ENCODE data around the gene TMED4.
A peak's percentile ranks its signal among the peaks of the same experiment; 100 is the strongest.
"Not testable (repeated sequence)": the region's sequence is repeated elsewhere in the genome, so short reads cannot be mapped to it uniquely, and the experiment has no call there.

TMED4 gene

DNA sequence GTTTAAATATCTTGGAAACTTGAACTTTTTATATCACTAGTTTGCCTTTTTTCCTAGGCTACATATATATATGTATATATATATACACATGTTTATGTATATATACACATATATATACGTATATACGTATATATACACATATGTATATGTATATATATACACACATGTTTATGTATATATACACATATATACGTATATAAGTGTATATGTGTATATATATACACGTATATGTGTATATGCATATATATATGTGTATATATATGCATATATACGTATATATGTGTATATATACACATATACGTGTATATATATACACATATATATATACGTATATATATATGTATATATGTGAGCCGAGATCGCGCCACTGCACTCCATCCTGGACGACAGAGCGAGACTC, 34.5 kb upstream of the TMED4 start:
- Mint-ChIP-seq H3K27ac (no peak overlapping the region), H3K27me3 (no peaks in the 10 kb centered on the region), H3K9me3 (no peaks in the 10 kb centered on the region), H3K4me3 (no peak overlapping the region), H3K4me1 (peaks cover 81% of the 10 kb centered on the region)
- no peak for ATAC-seq
- no peak for DNase-seq

DNA sequence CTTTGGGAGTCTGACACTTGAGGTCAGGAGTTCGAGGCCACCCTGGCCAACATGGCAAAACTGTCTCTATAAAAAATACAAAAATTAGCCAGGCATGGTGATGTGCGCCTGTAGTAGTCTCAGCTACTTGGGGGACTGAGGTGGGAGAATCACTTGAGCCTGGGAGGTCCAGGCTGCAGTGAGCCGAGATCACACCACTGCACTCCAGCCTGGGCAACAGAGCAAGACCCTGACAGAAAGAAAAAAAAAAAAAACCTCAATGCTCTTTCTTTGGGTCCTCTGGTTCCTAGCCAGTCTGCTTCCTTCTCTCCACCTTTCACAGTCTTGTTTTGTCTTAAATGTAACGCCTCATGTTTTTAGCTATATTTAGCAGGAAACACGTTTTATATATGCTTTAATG, 33.8 kb upstream of the TMED4 start:
- Mint-ChIP-seq H3K27ac (no peak overlapping the region), H3K4me3 (no peak overlapping the region), H3K4me1 (peaks cover 74% of the 10 kb centered on the region), H3K27me3 (no peaks in the 10 kb centered on the region), H3K9me3 (no peaks in the 10 kb centered on the region)
- DNase-seq (no peak), ATAC-seq (no peak)

DNA sequence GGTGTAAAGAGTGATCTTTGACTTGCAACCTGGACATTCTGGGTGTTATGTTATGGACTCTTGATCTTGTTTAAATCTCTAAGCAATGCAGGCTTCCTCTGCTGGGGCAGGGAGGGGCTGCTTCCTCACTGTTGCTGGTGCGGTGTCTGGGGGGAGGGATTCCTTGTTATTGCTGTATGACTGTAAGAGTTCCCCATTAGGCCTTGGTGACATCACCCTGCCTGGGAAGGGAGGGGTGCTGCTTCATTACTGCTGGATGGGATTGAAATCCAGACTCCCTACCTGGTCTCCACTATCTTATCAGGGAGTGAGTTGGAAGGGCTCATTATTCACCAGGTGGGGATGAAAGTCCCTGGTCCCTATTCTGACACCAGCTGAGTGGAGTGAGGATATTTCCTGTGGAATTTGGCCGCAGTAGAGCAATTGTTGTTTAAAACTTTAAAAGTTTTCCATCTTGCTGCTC, 33.1 kb upstream of the TMED4 start:
- ATAC-seq (no peak), DNase-seq (no peak)
- Mint-ChIP-seq H3K4me1 (peaks cover 79% of the 10 kb centered on the region), H3K4me3 (peak overlapping the region in 1 of 2 donors; percentile 21), H3K27me3 (no peaks in the 10 kb centered on the region), H3K27ac (peak overlapping the region in 1 of 2 donors; percentile 16), H3K9me3 (no peaks in the 10 kb centered on the region)

DNA sequence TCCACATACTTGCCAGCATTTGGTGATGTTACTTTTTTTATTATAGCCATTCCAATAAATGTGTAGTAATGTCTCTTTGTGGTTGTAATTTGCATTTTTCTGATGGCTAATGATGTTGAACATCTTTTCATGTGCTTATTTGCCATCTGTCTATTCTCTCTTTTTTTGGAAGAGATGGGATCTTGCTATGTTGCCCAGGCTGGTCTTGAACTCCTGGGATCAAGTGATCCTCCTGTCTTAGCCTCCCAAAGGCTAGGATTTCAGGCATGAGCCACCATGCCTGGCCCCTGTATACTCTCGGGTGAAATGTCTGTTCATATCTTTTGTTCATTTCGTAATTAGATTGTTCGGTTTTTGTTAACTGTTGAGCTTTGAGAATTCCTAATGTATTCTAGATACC, 27.8 kb upstream of the TMED4 start:
- Mint-ChIP-seq H3K4me1 (peaks cover 80% of the 10 kb centered on the region), H3K27ac (no peak overlapping the region), H3K9me3 (no peaks in the 10 kb centered on the region), H3K27me3 (no peaks in the 10 kb centered on the region), H3K4me3 (peak overlapping the region in 1 of 2 donors; percentile 15)
- DNase-seq = no peak
- ATAC-seq = no peak

DNA sequence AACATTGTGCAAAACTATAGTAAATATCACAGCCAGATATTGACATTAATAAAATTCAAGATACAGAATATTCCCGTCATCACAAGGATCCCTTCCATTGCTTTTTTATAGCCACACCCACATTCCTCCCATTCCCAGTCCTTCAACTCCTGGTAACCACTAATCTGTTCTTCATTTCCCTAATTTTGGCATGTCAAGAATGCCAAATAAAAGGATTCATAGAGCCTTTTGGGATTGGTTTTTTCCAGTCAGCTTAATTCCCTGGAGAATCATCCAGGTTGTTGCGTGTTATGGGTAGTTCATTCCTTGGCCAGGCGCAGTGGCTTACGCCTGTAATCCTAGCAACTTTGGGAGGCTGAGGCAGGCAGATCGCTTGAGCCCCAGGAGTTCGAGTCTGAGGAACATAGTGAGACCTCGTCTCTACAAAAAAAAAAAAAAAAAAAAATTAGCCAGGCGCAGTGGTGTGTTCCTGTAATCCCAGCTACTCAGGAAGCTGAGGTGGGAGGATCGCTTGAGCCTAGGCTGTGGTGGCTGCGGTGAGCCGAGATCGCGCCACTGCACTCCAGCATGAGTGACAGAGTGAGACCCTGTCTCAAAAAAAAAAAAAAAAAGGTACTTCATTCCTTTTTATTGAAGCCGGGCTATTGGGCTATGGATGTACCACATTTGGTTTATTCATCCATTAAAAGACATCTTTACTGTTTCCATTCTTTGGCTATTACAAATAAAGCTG, 27.1 kb upstream of the TMED4 start:
- Mint-ChIP-seq H3K27me3 (no peaks in the 10 kb centered on the region), H3K9me3 (no peaks in the 10 kb centered on the region), H3K4me1 (peaks cover 75% of the 10 kb centered on the region), H3K27ac (no peak overlapping the region), H3K4me3 (peak overlapping the region; percentile 26 to 43)
- DNase-seq (no peak), ATAC-seq (no peak)

DNA sequence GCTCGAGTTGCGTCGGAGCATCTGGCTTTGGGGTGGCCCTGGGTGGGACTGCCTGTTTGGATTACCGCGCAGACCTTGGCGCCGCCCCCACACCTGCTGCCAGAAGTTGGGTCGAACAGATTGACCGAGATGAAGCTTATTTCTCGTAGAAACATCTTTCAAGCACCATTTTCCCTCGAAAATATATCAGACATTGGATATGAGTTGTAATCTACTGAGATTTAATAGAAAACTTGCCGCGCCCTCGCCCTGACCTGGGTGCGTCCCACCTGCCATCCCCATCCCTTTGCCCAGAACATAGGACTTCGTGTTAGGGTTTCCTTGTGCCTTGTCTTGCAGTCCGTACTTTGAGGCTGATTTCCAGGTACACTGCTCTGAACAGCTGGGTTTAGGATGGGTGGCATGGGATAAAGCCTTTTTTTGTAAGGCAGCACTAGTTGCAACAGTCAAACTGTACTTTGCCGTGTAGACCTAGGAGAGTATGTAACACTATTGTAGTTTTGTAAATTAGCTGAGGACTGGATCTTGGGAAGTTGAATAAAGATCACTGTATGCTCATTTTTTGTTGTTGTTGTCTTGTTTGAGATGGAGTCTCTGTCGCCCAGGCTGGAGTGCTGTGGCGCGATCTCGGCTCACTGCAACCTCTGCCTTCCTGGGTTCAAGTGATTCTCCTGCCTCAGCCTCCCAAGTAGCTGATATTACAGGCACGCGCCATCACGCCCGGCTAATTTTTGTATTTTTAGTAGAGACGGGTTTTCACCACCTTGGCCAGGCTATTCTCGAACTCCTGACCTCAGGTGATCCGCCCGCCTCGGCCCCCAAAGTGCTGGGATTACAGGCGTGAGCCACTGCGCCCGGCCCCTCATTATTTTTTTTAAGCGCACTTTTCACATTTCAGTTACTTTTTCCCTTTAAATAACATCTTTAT, 25.4 kb upstream of the TMED4 start:
- H3K4me1 Mint-ChIP-seq = peaks cover 63% of the 10 kb centered on the region
- H3K27ac Mint-ChIP-seq = peak overlapping the region; percentile 95 to 97
- no peaks in the 10 kb centered on the region for H3K27me3 Mint-ChIP-seq
- ATAC-seq (peak; percentile 45), DNase-seq (no peak)
- no peaks in the 10 kb centered on the region for H3K9me3 Mint-ChIP-seq
- H3K4me3 Mint-ChIP-seq = peak overlapping the region; percentile 95 to 99

DNA sequence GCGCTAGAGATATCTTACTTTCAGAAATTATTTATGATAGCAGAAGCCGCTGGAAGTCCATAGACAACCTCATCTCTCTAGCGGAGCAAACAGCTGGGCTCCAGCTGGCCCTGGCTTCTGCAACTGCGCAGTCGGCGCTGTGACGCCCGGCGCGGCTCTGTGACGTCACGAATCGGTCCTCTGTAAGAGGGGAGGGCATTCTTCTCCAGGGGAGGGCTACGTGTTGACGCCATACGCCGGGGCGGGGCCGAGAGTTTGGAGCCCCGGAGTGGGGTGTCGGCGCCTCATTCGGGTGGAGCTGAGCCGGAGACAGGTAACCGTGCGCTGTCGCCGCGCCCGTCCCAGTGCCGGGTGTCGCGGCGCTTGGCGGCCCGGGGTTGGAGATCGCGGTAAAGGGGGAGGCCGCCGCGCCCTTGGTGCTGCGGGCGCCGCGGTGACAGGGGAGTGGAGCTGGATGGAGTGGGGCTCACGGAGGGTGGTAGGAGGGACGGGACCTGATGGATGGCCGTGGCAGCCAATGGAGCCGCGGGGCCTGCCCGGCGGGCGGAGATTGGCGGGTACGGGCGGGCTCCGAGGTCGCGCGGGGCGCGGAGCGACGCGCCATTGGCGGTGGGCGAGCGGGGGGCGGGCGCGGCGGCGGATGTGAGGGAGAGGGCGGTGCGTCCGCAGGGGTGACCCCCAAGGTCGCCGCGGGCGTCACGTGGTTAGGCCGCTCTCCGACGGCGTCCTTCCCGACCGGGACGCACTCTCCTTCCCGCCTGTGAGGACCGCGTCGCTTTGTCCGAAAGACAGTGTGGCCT, 24.5 kb upstream of the TMED4 start, which contains the start of gene OGDH:
TSS of gene OGDH (plus strand) at position 287 of the 800 bp plus-strand sequence. CDS start 17,717 bp downstream, outside the sequence.
- Mint-ChIP-seq H3K9me3 (no peaks in the 10 kb centered on the region), H3K4me3 (peak within 1 kb of the TSS; percentile 95 to 99), H3K27ac (peak within 1 kb of the TSS; percentile 97 to 99), H3K27me3 (no peaks in the 10 kb centered on the region), H3K4me1 (peaks cover 55% of the 10 kb centered on the region)
- DNase-seq (peak; percentile 99 to 100), ATAC-seq (peak; percentile 97)

DNA sequence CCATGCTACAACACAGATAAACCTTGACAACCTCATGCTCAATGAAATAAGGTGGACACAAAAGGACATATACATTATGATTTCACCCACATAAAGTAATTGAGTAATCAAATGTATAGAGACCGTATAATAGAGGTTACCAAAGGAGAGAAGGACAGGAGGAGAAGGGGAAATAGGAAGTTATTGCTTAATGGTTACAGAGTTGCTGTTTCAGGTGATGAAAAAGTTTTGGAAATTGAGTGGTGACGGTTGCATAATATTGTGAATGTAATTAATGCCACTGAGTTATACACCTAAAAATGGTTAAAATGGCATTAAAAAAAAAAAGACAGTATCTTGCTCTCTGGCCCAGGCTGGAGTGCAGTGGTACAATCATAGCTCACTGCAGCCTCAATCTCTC, 22.9 kb upstream of the TMED4 start:
- Mint-ChIP-seq H3K27ac (no peak overlapping the region), H3K9me3 (no peaks in the 10 kb centered on the region), H3K27me3 (no peaks in the 10 kb centered on the region), H3K4me3 (peak overlapping the region in 1 of 2 donors; percentile 29), H3K4me1 (peaks cover 46% of the 10 kb centered on the region)
- no peak for ATAC-seq
- DNase-seq = no peak

DNA sequence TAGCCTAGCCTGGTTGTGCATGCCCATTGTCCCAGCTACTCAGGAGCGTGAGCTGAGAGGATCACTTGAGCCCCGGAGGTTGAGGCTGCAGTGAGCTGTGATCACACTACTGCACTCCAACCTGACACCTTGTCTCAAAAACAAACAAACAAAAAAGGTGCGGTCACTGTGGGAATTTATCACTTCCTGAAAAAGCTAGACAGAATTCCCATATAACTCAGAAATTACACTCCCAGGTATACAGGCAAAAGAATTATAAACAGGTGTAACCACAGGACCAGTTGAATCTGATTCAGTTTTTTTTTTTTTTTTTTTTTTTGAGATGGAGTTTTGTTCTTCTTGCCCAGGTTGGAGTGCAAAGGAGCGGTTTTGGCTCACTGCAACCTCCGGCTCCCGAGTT, 21.2 kb upstream of the TMED4 start:
- Mint-ChIP-seq H3K4me1 (peaks cover 29% of the 10 kb centered on the region), H3K4me3 (no peak overlapping the region), H3K27ac (no peak overlapping the region), H3K27me3 (no peaks in the 10 kb centered on the region), H3K9me3 (no peaks in the 10 kb centered on the region)
- no peak for ATAC-seq
- no peak for DNase-seq

DNA sequence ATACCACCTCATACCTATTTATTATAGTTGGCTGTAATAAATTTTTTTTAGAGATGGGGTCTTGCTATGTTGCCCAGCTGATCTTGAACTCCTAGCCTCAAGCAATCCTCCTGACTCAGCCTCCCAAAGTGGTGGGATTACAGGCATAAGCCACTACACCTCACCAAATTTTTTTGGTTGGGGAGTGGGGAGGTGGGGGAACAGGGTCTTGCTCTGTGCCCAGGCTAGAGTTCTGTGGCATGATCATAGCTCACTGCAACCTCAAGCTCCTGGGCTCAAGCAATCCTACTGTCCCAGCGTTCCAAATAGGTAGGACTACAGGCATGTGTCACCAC, 20.5 kb upstream of the TMED4 start:
- no peaks in the 10 kb centered on the region for H3K27me3 Mint-ChIP-seq
- ATAC-seq = no peak
- H3K27ac Mint-ChIP-seq = no peak overlapping the region
- no peaks in the 10 kb centered on the region for H3K9me3 Mint-ChIP-seq
- DNase-seq = no peak
- H3K4me3 Mint-ChIP-seq = no peak overlapping the region
- H3K4me1 Mint-ChIP-seq = peaks cover 22% of the 10 kb centered on the region

DNA sequence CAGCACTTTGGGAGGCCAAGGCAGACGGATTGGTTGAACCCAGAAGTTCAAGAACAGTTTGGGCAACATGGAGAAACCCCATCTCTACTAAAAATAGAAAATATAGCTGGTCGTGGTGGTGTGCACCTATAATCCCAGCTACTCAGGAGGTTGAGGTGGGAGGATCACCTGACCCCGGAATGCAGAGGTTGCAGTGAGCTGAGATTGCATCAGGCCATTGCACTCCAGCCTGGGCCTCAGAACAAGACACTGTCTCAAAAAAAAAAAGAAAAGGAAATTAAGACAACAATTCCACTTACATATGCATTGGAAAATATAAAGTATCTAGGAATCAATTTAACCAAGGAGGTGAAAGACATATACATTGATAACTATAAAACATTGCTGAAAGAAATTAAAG, 17.2 kb upstream of the TMED4 start:
- no peaks in the 10 kb centered on the region for H3K9me3 Mint-ChIP-seq
- no peak overlapping the region for H3K27ac Mint-ChIP-seq

DNA sequence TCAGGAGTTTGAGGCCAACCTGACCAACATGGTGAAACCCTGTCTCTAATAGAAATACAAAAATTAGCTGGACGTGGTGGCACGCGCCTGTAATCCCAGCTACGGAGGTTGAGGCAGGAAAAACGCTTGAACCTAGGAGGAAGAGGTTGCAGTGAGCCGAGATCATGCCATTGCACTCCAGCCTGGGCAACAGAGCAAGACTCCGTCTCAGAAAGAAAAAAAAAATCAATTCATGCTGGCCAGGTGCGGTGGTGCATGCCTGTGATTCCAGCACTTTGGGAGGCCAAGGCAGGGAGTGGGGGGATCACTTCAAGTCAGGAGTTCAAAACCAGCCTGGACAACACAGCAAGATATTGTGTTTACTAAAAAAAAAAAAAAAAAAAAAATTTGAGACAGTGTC, 15.2 kb upstream of the TMED4 start:
- H3K27me3 Mint-ChIP-seq, H3K4me1 Mint-ChIP-seq, H3K4me3 Mint-ChIP-seq, DNase-seq, H3K27ac Mint-ChIP-seq, ATAC-seq, H3K9me3 Mint-ChIP-seq: not testable (repeated sequence)

More for the DNA sequence above, 17.2 kb upstream of the TMED4 start:
- DNase-seq (no peak), ATAC-seq (no peak)
- H3K4me3 Mint-ChIP-seq = no peak overlapping the region
- peaks cover 8% of the 10 kb centered on the region for H3K27me3 Mint-ChIP-seq
- H3K4me1 Mint-ChIP-seq = no peaks in the 10 kb centered on the region

DNA sequence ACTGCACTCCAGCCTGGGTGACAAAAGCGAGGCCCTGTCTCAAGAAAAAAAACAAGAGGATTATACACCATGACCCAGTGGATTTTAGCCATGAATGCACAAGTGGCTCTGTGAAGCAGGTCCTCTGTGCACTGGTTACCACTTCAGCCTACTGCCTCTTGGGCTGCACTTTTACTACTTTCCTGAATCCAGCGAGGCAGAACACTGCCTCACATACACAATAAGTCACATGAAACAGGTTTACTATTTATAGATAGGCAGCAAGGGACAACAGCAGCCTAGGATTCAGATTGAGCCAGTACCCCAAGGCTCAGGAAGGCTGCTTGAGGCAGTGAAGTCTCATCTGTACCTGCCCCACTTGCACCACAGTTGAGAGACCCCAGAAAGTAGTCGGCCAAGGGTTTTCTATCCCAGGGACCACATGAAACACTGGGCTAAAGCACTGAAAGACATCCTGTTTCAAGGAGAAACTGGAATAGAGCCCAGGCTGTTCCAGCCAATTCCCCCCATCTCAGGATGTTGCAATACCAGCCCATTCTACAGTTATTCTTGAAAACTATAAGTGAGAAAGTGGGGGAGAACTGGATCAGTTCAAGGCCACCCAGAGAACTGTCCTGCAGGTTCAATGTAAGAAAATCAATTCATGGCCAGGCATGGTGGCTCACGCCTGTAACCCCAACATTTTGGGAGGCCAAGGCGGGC, 14.1 kb upstream of the TMED4 start:
- H3K27me3 Mint-ChIP-seq = peaks cover 8% of the 10 kb centered on the region
- H3K4me3 Mint-ChIP-seq = no peak overlapping the region
- no peak overlapping the region for H3K27ac Mint-ChIP-seq
- H3K4me1 Mint-ChIP-seq = no peaks in the 10 kb centered on the region
- DNase-seq (no peak), ATAC-seq (no peak)
- no peaks in the 10 kb centered on the region for H3K9me3 Mint-ChIP-seq

DNA sequence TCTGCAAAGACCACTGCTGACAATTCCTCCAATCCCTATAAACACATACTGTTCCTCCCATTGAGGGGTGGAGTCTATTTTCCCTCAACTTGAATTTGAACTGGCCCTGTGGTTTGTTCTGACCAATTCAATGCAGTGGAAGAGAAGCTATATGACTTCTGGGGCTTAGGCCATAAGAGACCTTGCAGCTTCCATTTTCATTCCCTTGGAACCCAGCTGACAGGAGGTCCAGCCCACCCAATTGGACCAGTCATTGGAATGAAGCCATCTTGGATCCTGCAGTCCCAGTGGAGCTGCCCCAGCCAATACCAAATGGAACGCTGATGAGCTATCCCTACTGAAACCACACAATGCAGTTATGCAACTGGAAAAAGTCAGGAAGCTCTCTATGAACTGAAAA, 8.9 kb upstream of the TMED4 start:
- Mint-ChIP-seq H3K4me3 (no peak overlapping the region), H3K27ac (no peak overlapping the region), H3K9me3 (no peaks in the 10 kb centered on the region), H3K27me3 (peaks cover 8% of the 10 kb centered on the region), H3K4me1 (peaks cover 7% of the 10 kb centered on the region)
- ATAC-seq = no peak
- no peak for DNase-seq

All from stimulated activated naive CD8-positive, alpha-beta T cell treated with anti-CD3 and anti-CD28 coated beads, Interleukin-15, amount 100 ng/mL, for 72 hours (primary cell).